Suprapubic skin (tissue), 3 donors: ENCODE measurements around the gene LRRC3C.

Experiments used
- CTCF ChIP-seq, 2 donors: fragments of 200-600 bp in 1 of 2; fragments of 450-650 bp in 1 of 2; sonication (generic) in 1 of 2; IDR thresholded peaks; one replicate each; pipeline ENCODE4 v1.5.1; 2016 to 2019; ENCODE audit warnings: antibody characterized with exemption in 2 of 2, mild to moderate bottlenecking in 1 of 2, moderate library complexity in 1 of 2
- POLR2A ChIP-seq, 2 donors: fragments of 450-650 bp; IDR thresholded peaks; one replicate each; pipeline ENCODE4 v1.6.1; 2017; ENCODE audit warnings: antibody characterized with exemption in 2 of 2, mild to moderate bottlenecking in 2 of 2, moderate library complexity in 2 of 2

GRCh38 chr17:39929646-39930407 is 2.3 kb downstream of the LRRC3C start:
- TF ChIP-seq CTCF (IDR thresholded peaks at IDR 0.05) (no peak), POLR2A (IDR thresholded peaks at IDR 0.05) (no peak)
